Lung microvascular endothelial cell (primary cell): ENCODE results near the gene GSTM5. TPM values are rescaled to one million over a fixed set of nuclear protein-coding genes. Genes with fewer than 3 reads are reported as not detected.
"Not testable (repeated sequence)": the region's sequence is repeated elsewhere in the genome, so short reads cannot be mapped to it uniquely, and the experiment has no call there.

Experiments used
- DNase-seq, 2 donors: peaks; one replicate each; pipeline versions ENCODE4 v3.0.0 to v3.0.0-alpha.2; 2010; ENCODE audit warnings: low read depth in 2 of 2
- total RNA-seq: library from RNA; depleted of rRNA; stranded (reverse); fragments of >200 nt; gene quantifications from 2 replicates; pipeline ENCODE4 v1.2.1, GENCODE V29; 2014

Gene GSTM5
- total RNA-seq, 1 donor from 2014 or later, result not detected

GRCh38 chr1:109728870-109729269 is 16.8 kb downstream of the GSTM5 start:
- DNase-seq, result no peak

DNA sequence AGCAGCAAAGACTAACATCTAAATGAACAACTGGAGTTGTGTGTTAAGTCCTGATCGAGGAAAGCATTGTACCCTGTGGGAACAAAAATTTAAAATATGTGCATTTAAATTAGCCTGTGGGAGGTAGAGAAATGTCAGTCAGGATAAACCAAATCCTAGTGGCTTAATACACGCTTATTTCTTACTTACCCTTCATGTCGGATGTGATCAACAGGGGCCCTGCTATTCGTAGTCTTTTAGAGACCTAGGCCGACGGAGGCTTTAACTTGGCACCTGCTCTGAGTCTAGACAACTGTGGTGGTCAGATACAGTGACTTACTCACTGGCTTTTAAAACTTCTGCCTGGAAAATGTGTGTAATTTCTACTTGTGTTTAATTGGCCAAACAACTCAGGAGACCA is 18.6 kb downstream of the GSTM5 start:
- DNase-seq, result no peak

- DNase-seq, result no peak
Measured at GRCh38 chr1:109732390-109732881, 20.4 kb downstream of the GSTM5 start.

- no peak for DNase-seq
Measured at GRCh38 chr1:109733236-109733870, 21.3 kb downstream of the GSTM5 start.

DNA sequence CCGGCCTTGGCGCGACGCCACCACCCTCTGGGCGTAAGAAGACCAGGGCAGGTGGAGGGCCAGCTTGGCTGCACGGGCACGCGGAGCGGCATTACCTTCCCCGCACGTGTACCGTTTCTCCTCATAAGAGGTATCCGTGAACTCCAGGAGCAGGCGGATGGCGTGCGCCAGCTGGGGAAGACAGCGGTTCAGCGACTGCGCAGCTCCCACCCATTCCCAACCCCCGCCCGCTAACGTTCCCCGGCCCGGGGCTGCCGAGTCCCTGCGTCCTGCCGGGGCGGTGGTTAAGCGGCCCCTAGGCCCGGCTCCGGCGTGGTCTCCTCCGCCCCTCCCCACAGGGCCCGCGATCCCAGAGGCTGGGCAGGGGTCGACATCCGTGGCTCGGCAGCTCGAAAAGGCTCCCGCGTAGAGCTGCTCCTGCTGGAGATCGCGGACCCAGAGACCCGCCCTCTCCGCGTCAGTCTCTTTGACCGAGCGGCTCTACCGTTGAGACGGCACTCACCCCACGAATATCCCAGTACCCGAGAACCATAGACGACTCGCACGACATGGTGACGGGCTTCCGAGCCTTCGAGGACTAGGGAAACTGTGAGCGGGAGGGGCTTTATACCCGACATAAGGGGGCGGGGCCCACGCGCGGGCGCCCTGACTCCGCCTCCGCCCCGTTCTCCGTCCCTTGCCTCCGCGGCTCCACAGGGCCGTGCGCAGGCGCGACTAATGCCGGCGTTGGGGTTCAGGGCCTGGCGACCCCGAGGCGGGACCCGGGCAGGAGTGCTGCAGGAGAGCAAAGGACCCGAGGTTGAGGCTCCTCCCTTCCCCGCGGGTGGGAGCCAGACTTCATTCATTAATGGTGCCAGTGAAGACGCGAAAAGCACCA is 27.9 kb downstream of the GSTM5 start:
- DNase-seq, result peak; percentile 75

GRCh38 chr1:109740615-109741373 is 28.7 kb downstream of the GSTM5 start, which contains the start of gene GSTM3:
Gene GSTM3 (minus strand): TSS chr1:109741038. CDS start chr1:109740287, 751 bp downstream.
- DNase-seq, result no peak

DNA sequence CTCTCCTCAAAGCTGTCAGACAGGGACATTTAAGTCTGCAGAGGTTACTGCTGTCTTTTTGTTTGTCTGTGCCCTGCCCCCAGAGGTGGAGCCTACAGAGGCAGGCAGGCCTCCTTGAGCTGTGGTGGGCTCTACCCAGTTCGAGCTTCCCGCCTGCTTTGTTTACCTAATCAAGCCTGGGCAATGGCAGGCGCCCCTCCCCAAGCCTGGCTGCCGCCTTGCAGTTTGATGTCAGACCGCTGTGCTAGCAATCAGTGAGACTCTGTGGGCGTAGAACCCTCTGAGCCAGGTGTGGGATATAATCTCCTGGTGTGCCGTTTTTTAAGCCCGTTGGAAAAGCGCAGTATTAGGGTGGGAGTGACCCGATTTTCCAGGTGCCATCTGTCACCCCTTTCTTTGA is 36.3 kb downstream of the GSTM5 start:
- not testable (repeated sequence) for DNase-seq

GRCh38 chr1:109749221-109749620 is 37.2 kb downstream of the GSTM5 start:
- no peak for DNase-seq

DNA sequence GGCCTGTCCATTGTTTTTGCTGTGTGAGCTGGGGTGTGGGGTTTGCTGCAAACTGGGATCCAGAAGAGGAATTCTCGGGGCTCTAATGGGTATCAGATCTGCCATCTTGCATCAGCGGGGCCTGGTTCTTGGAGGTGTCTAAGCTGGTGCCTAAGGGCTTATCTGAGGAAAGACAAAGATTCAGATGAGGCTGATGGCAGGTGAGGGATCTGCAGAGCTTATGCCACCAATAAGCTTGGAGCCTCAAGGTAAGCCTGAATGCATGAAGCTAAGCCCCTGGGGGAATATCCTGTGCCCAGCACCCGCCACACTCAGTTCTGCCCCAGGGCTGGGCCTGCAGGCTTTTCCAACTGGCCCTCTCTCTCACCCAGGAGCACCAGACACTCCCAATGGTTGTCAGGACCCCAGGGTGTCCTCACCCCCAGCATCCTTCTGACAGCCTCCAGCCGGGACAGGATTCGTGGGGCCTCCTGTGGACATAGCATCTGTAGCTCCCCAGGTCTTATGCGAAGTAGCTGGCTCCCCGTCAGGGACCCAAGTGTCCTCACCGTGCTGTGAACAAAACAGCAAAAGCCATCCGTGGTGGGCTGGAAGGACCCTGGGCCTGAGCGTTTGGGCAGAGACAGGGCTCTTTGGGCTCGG is 38.3 kb downstream of the GSTM5 start:
- no peak for DNase-seq

DNA sequence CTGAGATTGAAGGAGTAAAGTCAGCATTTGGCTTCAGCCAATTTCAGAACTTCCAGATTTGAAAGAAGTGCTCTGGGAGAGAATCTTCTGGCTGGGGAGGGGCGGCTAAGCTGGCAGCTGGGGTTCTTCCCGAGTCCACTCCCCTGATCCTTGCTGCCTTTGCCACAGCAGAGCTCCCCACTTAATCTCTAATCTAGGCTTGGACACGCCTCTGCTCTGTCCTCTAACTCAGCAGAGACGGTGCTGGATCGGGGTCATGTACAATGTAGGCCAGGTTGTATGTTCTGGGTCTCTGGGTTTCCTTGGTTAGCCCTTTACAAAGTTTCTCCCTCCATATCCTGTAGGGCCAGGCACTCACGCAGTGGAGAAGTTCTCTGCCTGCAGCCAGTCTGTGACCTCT is 38.9 kb downstream of the GSTM5 start:
- no peak for DNase-seq

DNA sequence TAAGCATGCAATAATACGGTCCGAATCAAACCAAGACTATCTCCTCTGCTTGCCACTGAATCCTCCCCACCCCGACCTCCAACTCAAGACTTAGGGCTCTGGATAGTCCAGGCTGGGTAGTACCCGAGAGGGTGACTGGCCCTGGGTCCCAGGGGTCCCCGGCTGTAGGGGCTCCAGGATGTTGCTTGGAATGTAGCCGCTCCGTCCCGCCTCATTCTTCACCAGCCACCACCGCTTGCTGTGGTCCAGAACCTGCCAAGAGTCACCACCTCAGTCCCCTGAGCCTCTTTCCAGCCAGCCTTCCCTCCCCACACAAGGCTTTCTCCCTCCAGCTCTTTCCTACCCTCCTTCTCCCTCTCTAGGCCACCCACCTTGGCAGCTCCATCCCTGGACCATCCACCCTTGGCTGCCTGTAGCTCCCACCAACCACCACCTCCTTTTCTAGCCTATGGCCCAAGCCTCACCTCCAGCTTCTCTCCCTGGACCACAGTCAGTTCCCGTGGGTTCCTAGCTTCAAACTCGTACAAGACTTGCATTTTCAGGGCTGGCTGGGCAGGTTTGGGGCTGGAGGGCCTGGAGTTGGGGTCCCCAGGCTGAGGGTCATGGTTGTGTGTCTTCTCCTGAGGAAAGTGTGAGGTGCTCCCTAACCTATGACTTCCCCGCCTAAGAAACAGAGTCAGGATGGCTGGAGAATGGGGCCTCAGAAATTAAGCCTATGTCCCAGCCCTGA is 39.6 kb downstream of the GSTM5 start:
- no peak for DNase-seq

GRCh38 chr1:109754738-109755137 is 42.7 kb downstream of the GSTM5 start:
- DNase-seq, result peak in 1 of 2 donors; percentile 63

DNA sequence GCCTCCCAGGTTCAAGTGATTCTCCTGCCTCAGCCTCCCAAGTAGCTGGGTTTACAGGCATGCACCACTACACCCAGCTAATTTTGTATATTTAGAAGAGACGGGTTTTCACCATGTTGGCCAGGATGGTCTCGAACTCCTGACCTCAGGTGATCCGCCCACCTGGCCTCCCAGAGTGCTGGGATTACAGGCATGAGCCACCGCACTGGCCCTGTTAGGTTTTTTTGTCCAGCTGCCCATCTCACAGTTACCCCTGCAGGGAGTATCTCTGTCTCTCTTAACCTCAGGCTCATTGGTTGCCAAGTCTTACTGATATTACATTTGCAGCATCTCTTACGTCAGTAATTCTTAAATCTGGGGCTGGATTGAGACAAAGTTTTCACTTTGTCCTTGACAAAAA is 44.3 kb downstream of the GSTM5 start:
- not testable (repeated sequence) for DNase-seq

DNA sequence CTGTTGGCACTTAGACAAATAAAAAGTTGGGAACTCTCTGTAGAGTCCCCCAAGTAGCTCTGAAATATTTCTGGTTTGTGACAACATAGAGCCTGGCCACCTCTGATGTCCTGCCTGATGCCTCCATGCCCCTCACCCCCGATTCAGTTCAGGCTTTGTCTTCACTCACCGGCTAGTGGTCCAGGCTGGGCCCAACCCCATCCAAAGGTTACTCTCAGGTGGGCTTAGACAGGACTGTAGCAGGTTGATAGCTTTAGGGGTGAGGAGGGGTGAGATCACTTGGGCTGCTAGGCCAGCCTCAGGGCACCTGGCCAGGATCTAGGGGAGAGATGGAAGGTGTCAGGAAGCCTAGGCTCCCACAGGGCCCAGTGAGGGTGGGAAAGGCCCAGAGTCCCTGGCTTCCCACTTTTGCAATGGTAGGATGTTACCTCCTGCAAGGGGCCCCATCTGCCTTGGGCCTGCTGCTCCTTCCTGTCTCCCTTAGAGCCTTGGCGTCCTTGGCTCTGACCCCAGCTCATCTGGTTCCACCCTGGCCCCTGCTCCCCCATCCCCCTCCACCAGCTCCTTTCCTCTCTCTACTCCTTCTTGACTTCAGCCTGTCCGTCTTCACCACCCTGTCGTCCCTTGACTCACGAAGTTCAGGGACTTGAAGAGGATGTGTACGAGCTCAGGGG is 44.9 kb downstream of the GSTM5 start:
- no peak for DNase-seq

DNA sequence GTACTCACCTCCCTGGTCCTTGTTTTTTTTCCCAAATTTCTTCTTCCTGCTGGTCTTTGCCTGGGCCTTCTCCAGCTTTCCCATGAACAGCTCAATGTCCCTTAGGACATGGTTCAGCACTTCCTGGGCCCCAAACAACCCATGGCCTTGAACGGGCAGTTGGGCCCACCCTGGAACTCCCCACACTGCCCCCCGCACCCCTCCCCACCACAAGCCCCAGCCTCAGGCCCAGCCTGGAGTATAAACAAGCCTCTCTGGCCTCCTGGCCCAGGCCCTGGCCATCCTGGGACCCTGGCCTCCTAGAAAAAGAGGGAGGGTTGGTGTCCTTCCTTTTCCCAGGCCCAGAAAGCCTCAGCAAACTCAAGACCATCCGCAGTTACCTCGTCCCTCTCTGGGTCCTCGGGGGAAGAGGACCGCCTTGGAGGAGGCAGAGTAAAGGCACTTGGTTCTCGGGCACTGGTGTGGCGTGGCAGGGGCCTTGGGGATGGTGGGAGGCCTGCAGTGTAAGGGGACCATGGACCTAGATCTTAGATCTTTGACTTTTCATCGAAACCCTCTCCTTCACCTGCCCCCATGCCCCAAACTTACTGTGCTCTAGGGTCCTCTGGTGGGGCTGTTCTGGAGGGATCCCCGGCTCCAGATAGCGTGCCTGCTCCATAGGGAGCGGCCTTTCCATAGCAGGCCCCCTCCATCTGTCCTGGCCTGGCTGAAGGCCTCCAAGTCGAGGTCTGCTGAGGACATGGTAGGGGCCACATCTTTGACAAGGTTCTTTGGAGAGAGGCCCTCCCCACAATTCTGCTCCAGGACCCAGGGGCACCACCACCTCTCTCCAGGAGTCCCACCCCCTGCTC is 46.1 kb downstream of the GSTM5 start:
- DNase-seq, result no peak

- DNase-seq, result no peak
Measured at GRCh38 chr1:109759513-109760334, 47.7 kb downstream of the GSTM5 start.

- no peak for DNase-seq
Measured at GRCh38 chr1:109760581-109761226, 48.7 kb downstream of the GSTM5 start.
